ENCODE data around the gene MAP2K6.

DNA sequence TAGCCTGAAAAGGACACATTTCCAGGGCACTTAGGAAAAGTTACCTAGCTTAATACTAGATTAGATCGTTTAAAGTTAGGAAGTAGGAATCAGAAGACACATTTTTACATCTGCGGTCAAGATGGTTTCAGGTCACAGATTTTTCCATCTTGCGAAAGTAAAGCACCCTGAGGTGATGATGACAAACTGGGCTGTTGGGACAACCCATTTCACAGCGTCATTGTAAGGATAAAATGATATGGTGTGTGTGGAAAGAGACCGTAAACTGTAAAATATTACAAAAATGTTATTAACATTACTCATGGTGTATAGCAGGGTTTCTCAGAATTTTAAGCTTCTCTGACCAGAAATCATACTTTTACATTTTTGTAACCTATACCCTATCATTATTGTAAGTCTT is 10.1 kb upstream of the MAP2K6 start:
- TF ChIP-seq POLR2AphosphoS5 (IDR thresholded peaks at IDR 0.05; ENCODE audit: borderline replicate concordance, low read depth, low read length) (no peak), EZH2 (IDR thresholded peaks at IDR 0.05) (no peak)

Measured in SK-N-MC (cell line).